GM12878 (cell line): Measurements from ENCODE around the gene OR52K2. TPM values are rescaled to one million over a fixed set of nuclear protein-coding genes. Genes with fewer than 3 reads are reported as not detected.

Source experiments
- ATAC-seq: fragments of 200-7000 bp; cut with Tn5 transposase; 3 replicates; pipeline ENCODE4 v1.9.1; 2020; ENCODE audit warnings: mild to moderate bottlenecking, moderate library complexity
- BruUV-seq: library from RNA; stranded (reverse); fragments of 400-500 nt; replicated peaks from 2 replicates; lab custom pipeline; 2021; lab: Mats Ljungman, UMichigan
- CTCF ChIA-PET: fragments of 300-600 bp; sonication (Branson Sonifier 250); formaldehyde crosslinking; extraction: SDS; loops from one replicate; lab custom pipeline; 2021; ENCODE audit warnings: inconsistent platforms; lab: Yijun Ruan, JAX
- POLR2A ChIA-PET: fragments of 350-600 bp; formaldehyde crosslinking; extraction: SDS; loops from one replicate; lab custom pipeline; 2021; ENCODE audit warnings: inconsistent platforms; lab: Charles Lee
- RAD21 ChIA-PET: fragments of 300-600 bp; sonication (Branson Sonifier 250); formaldehyde crosslinking; loops from one replicate; lab custom pipeline; 2023; ENCODE audit warnings: antibody characterized with exemption; ENCODE audit not compliant: unreplicated experiment; lab: Charles Lee
- SMC1A ChIA-PET: fragments of 300-600 bp; sonication (Branson Sonifier 250); formaldehyde crosslinking; loops from one replicate; lab custom pipeline; 2023; ENCODE audit not compliant: unreplicated experiment, uncharacterized antibody; lab: Charles Lee
- DNase-seq: peaks from one replicate; pipeline ENCODE4 v3.0.0-alpha.2; 2011; ENCODE audit warnings: low read depth, low spot score
- FAIRE-seq: peaks from 3 replicates; lab custom pipeline; 2011; peaks lifted over from hg19 to GRCh38; lab: Jason Lieb, UNC
- H2AFZ ChIP-seq: 2 replicates; pipeline ENCODE4 v1.6.0; 2011; ENCODE audit warnings: low read depth, low read length, control low read depth; ENCODE audit not compliant: control insufficient read depth
- H3K27ac ChIP-seq: 2 replicates; pipeline ENCODE4 v1.5.1; 2011; ENCODE audit warnings: control low read depth; ENCODE audit not compliant: control insufficient read depth, insufficient read depth
- H3K27me3 ChIP-seq, 2 experiments: replicated peaks in 1 of 2; 2 replicates each; pipeline versions ENCODE4 v1.6.0 to v1.6.1; 2011; ENCODE audit warnings: low read length in 1 of 2; ENCODE audit not compliant: control insufficient read depth in 2 of 2, insufficient read depth in 2 of 2
- H3K36me3 ChIP-seq, 2 experiments: 2 replicates each; pipeline ENCODE4 v1.5.1; 2011; ENCODE audit warnings: low read length in 1 of 2; ENCODE audit not compliant: control insufficient read depth in 2 of 2, insufficient read depth in 2 of 2
- H3K4me1 ChIP-seq: 2 replicates; pipeline ENCODE4 v1.6.1; 2011; ENCODE audit warnings: mild to moderate bottlenecking, low read length, moderate library complexity, mixed read lengths; ENCODE audit not compliant: control insufficient read depth, insufficient read depth
- H3K4me2 ChIP-seq: 2 replicates; pipeline ENCODE4 v1.6.0; 2011; ENCODE audit warnings: control low read depth; ENCODE audit not compliant: control insufficient read depth, insufficient read depth
- H3K4me3 ChIP-seq: fragments of 200-600 bp; sonication (generic); 2 replicates; pipeline ENCODE4 v1.5.1; 2016
- H3K79me2 ChIP-seq: 2 replicates; pipeline ENCODE4 v1.6.0; 2011; ENCODE audit warnings: low read length; ENCODE audit not compliant: control insufficient read depth, insufficient read depth
- H3K9ac ChIP-seq: 2 replicates; pipeline ENCODE4 v1.8.0; 2011; ENCODE audit warnings: low read length, control low read depth, mixed read lengths; ENCODE audit not compliant: control insufficient read depth, insufficient read depth
- H3K9me3 ChIP-seq: replicated peaks from 3 replicates; pipeline ENCODE4 v1.5.1; 2011; ENCODE audit warnings: mild to moderate bottlenecking, low read length; ENCODE audit not compliant: control insufficient read depth, insufficient read depth
- H4K20me1 ChIP-seq: 2 replicates; pipeline ENCODE4 v1.6.0; 2011; ENCODE audit not compliant: control insufficient read depth, insufficient read depth
- BACH1 ChIP-seq: fragments of 450-650 bp; IDR thresholded peaks from 2 replicates; pipeline ENCODE4 v1.6.1; 2017; ENCODE audit warnings: mild to moderate bottlenecking, borderline replicate concordance
- E4F1 ChIP-seq: fragments of 450-650 bp; IDR thresholded peaks from 2 replicates; pipeline ENCODE4 v1.6.1; 2018; ENCODE audit warnings: borderline replicate concordance, mild to moderate bottlenecking; ENCODE audit not compliant: partially characterized antibody
- GATAD2B ChIP-seq: fragments of 450-650 bp; conservative IDR thresholded peaks from 2 replicates; pipeline ENCODE4 v1.6.1; 2017; ENCODE audit warnings: low read depth, mild to moderate bottlenecking, moderate library complexity
- MEF2B ChIP-seq: fragments of 450-650 bp; IDR thresholded peaks from 2 replicates; pipeline ENCODE4 v1.6.1; 2018; ENCODE audit warnings: mild to moderate bottlenecking, moderate library complexity; ENCODE audit not compliant: partially characterized antibody, poor library complexity, severe bottlenecking
- NFYB ChIP-seq: IDR thresholded peaks from 2 replicates; pipeline ENCODE4 v1.6.1; 2011; ENCODE audit warnings: low read depth, mild to moderate bottlenecking, low read length, improper control_type of control experiment, moderate library complexity; ENCODE audit not compliant: insufficient read depth
- PKNOX1 ChIP-seq: fragments of 450-650 bp; IDR thresholded peaks from 2 replicates; pipeline ENCODE4 v1.6.1; 2016; ENCODE audit warnings: mild to moderate bottlenecking
- RBBP5 ChIP-seq: fragments of 200-600 bp; sonication (generic); conservative IDR thresholded peaks from 2 replicates; pipeline ENCODE4 v1.6.1; 2016
- SIX5 ChIP-seq: IDR thresholded peaks from 2 replicates; pipeline ENCODE4 v1.6.1; 2011; ENCODE audit warnings: mild to moderate bottlenecking, low read depth, low read length, moderate library complexity; ENCODE audit not compliant: severe bottlenecking
- SPI1 ChIP-seq: IDR thresholded peaks from 2 replicates; pipeline ENCODE4 v1.6.1; 2011; ENCODE audit warnings: low read depth, mild to moderate bottlenecking, low read length, moderate library complexity, borderline replicate concordance; ENCODE audit not compliant: insufficient read depth
- STAT1 ChIP-seq: fragments of 450-650 bp; conservative IDR thresholded peaks from 2 replicates; pipeline ENCODE4 v1.6.1; 2014; ENCODE audit warnings: antibody characterized with exemption, mild to moderate bottlenecking
- USF1 ChIP-seq: IDR thresholded peaks from 2 replicates; pipeline ENCODE4 v1.6.1; 2011; ENCODE audit warnings: borderline replicate concordance, low read depth, mild to moderate bottlenecking, moderate library complexity, mixed read lengths, low read length; ENCODE audit not compliant: insufficient read depth; ENCODE audit errors: extremely low read length
- ZNF622 ChIP-seq: fragments of 450-650 bp; IDR thresholded peaks from 2 replicates; pipeline ENCODE4 v1.6.1; 2017; ENCODE audit warnings: mild to moderate bottlenecking, inconsistent platforms
- WGBS: methylation state at CpG from one replicate; pipeline ENCODE4 v1.1.6; 2016; ENCODE audit warnings: low lambda C conversion rate; ENCODE audit not compliant: insufficient replicate concordance, insufficient coverage; ENCODE audit errors: missing lambda C conversion rate; 5-methylcytosine and 5-hydroxymethylcytosine counted together
- in situ Hi-C: fragments of 300-500 bp; cut with MboI; formaldehyde crosslinking; loops from 9 replicates; pipeline ENCODE4 v1.14.3; 2018; ENCODE audit warnings: mixed read lengths
- intact Hi-C: fragments of 100-400 bp; cut with micrococcal nuclease; formaldehyde crosslinking; loops from one replicate; pipeline ENCODE4 v1.14.2; 2022; ENCODE audit not compliant: unreplicated experiment
- polyA plus RNA-seq, 11 experiments: library from polyadenylated mRNA; depleted of rRNA in 4 of 11; unstranded in 6 of 11; stranded (reverse) in 5 of 11; fragments of >200 nt; fragmentation: Nextera tagmentation in 4 of 11; fragmentation: Illumina TruSeq in 1 of 11; extraction: Ambion mirVana in 4 of 11; extraction: Trizol in 1 of 11; gene quantifications; 1 replicate in 1 of 11; 2 replicates in 10 of 11; pipeline versions ENCODE4 v1.2.1 to v1.2.3, GENCODE V29; 2011 to 2016; ENCODE audit warnings: inconsistent platforms in 2 of 11, missing spikeins in 2 of 11, low read depth in 1 of 11
- total RNA-seq, 4 experiments: library from RNA; depleted of rRNA in 3 of 4; stranded (reverse); fragments of >200 nt in 3 of 4; fragmentation: Illumina TruSeq in 1 of 4; extraction: Trizol in 1 of 4; gene quantifications; 2 replicates each; pipeline versions ENCODE4 v1.2.1 to v1.2.3, GENCODE V29; 2013 to 2021

OR52K2 gene
- total and polyA plus RNA-seq, 10 of the 15 experiments (the other 5 are each of a cell fraction or from before 2014, with no cell fraction given) = not detected

GRCh38 chr11:4466131-4466870, 17.2 kb downstream of the OR52K2 start:
- in situ Hi-C loops (no loop called here), intact Hi-C loops (no loop called here)
- Histone ChIP-seq H3K27ac (no peak overlapping the region), H2AFZ (no peak overlapping the region), H3K27me3 (no peaks in the 10 kb centered on the region), H4K20me1 (no peaks in the 10 kb centered on the region), H3K36me3 (no peaks in the 10 kb centered on the region), H3K9ac (no peak overlapping the region), H3K4me3 (no peak overlapping the region), H3K79me2 (no peaks in the 10 kb centered on the region), H3K4me2 (no peak overlapping the region), H3K9me3 (peaks cover 7% of the 10 kb centered on the region; the same call in 2 of the 3 replicates), H3K4me1 (no peaks in the 10 kb centered on the region; the same call in 1 of the 2 replicates)
- 10% methylated on average over 5 of the region's 5 CpGs for WGBS
- FAIRE-seq = no peak
- ChIA-PET CTCF (interaction anchor here (0.9 to 1.8 kb wide), 2 partner anchors 27 to 279 kb away, joined by 3 to 5 read pairs; no protein-coding TSS in a partner anchor), SMC1A (interaction anchor here (0.9 to 1.0 kb wide), 2 partner anchors 27 to 45 kb away, joined by 3 read pairs; no protein-coding TSS in a partner anchor), RAD21 (interaction anchor here (0.7 kb wide), 1 partner anchor 38 kb away, joined by 3 read pairs; no protein-coding TSS in a partner anchor), POLR2A (no interaction called here)
- no TSS peak for BruUV-seq
- ATAC-seq = no peak
- DNase-seq = no peak
- no peak for TF ChIP-seq SPI1
- TF ChIP-seq BACH1 = no peak
- no peak for TF ChIP-seq PKNOX1
- TF ChIP-seq STAT1 = no peak
- no peak for TF ChIP-seq ZNF622
- TF ChIP-seq GATAD2B = no peak
- no peak for TF ChIP-seq USF1
- TF ChIP-seq E4F1 = no peak
- TF ChIP-seq NFYB = no peak
- no peak for TF ChIP-seq RBBP5
- no peak for TF ChIP-seq SIX5
- no peak for TF ChIP-seq MEF2B
